Measurements from ENCODE around the gene IRF5.
A peak's percentile ranks its signal among the peaks of the same experiment; 100 is the strongest.
"Not testable (repeated sequence)": the region's sequence is repeated elsewhere in the genome, so short reads cannot be mapped to it uniquely, and the experiment has no call there.

IRF5 gene

GRCh38 chr7:128939075-128939860 lies 1.5 kb downstream of the IRF5 start:
- H3K36me3 ChIP-seq: no peaks in the 10 kb centered on the region
- peak overlapping the region; percentile 42 for H3K4me3 ChIP-seq
- H3K4me2 ChIP-seq: peak overlapping the region; percentile 99
- H3K27me3 ChIP-seq: peaks cover 58% of the 10 kb centered on the region
- no peak for TF ChIP-seq Cebpa-rat (IDR thresholded peaks at IDR 0.05)
- H3K9ac ChIP-seq: no peak overlapping the region
- H3K27ac ChIP-seq: no peak overlapping the region; the same call in 1 of the 2 replicates
- H3K9me3 ChIP-seq: no peaks in the 10 kb centered on the region
- peaks cover 67% of the 10 kb centered on the region for H3K4me1 ChIP-seq
- H4K20me1 ChIP-seq: no peaks in the 10 kb centered on the region

- H3K9me3 ChIP-seq: no peaks in the 10 kb centered on the region
- H3K4me1 ChIP-seq: peaks cover 67% of the 10 kb centered on the region
- no peak for TF ChIP-seq Cebpa-rat (IDR thresholded peaks at IDR 0.05)
- peaks cover 54% of the 10 kb centered on the region for H3K27me3 ChIP-seq
- H3K4me2 ChIP-seq: peak overlapping the region; percentile 99
- H3K4me3 ChIP-seq: peak overlapping the region; percentile 55
- peak overlapping the region; percentile 77; the same call in 1 of the 2 replicates for H3K27ac ChIP-seq
- H3K36me3 ChIP-seq: no peaks in the 10 kb centered on the region
- 0 out of 2 replicates have a peak overlapping the region, but pooled peaks have one; percentile 57 for H3K9ac ChIP-seq
- H4K20me1 ChIP-seq: no peaks in the 10 kb centered on the region
These were observed 2.2 kb downstream of the IRF5 start for GRCh38 chr7:128939861-128940410.

- no peak for TF ChIP-seq Cebpa-rat (IDR thresholded peaks at IDR 0.05)
- peaks cover 46% of the 10 kb centered on the region for H3K27me3 ChIP-seq
- no peaks in the 10 kb centered on the region for H3K36me3 ChIP-seq
- peak overlapping the region; percentile 77 for H3K27ac ChIP-seq
- no peaks in the 10 kb centered on the region for H3K9me3 ChIP-seq
- H3K4me2 ChIP-seq: peak overlapping the region; percentile 99
- H4K20me1 ChIP-seq: no peaks in the 10 kb centered on the region
- peak overlapping the region; percentile 57; the same call in 1 of the 2 replicates for H3K9ac ChIP-seq
- H3K4me3 ChIP-seq: peak overlapping the region; percentile 55
- H3K4me1 ChIP-seq: peaks cover 67% of the 10 kb centered on the region
These were observed 3.0 kb downstream of the IRF5 start for GRCh38 chr7:128940494-128941322.

- Histone ChIP-seq H3K4me3 (peak overlapping the region; percentile 55), H3K9me3 (no peaks in the 10 kb centered on the region), H3K27me3 (peaks cover 39% of the 10 kb centered on the region), H4K20me1 (no peaks in the 10 kb centered on the region), H3K36me3 (no peaks in the 10 kb centered on the region), H3K9ac (no peak overlapping the region), H3K4me2 (peak overlapping the region; percentile 99), H3K4me1 (peaks cover 67% of the 10 kb centered on the region), H3K27ac (peak overlapping the region; percentile 77)
- TF ChIP-seq Cebpa-rat (IDR thresholded peaks at IDR 0.05): no peak
These were observed 3.7 kb downstream of the IRF5 start for GRCh38 chr7:128941323-128941890.

- H3K27me3 ChIP-seq: peaks cover 33% of the 10 kb centered on the region
- H3K4me1 ChIP-seq: peaks cover 67% of the 10 kb centered on the region
- H3K36me3 ChIP-seq: no peaks in the 10 kb centered on the region
- H4K20me1 ChIP-seq: no peaks in the 10 kb centered on the region
- H3K27ac ChIP-seq: peak overlapping the region; percentile 77; the same call in 1 of the 2 replicates
- no peaks in the 10 kb centered on the region for H3K9me3 ChIP-seq
- no peak overlapping the region for H3K9ac ChIP-seq
- peak overlapping the region; percentile 99 for H3K4me2 ChIP-seq
- no peak for TF ChIP-seq Cebpa-rat (IDR thresholded peaks at IDR 0.05)
- H3K4me3 ChIP-seq: no peak overlapping the region
These were observed 4.3 kb downstream of the IRF5 start for GRCh38 chr7:128941946-128942526.

- H4K20me1 ChIP-seq, H3K4me2 ChIP-seq, H3K36me3 ChIP-seq, H3K27ac ChIP-seq, H3K9ac ChIP-seq, H3K9me3 ChIP-seq, H3K4me3 ChIP-seq: not testable (repeated sequence)
- Histone ChIP-seq H3K4me1 (peaks cover 67% of the 10 kb centered on the region), H3K27me3 (peaks cover 21% of the 10 kb centered on the region)
These were observed 5.5 kb downstream of the IRF5 start for GRCh38 chr7:128943251-128943650.

- H3K4me2 ChIP-seq: no peak overlapping the region
- no peak for TF ChIP-seq Cebpa-rat (IDR thresholded peaks at IDR 0.05)
- peaks cover 7% of the 10 kb centered on the region; the same call in 1 of the 2 replicates for H3K27me3 ChIP-seq
- peaks cover 67% of the 10 kb centered on the region for H3K4me1 ChIP-seq
- H3K9ac ChIP-seq: no peak overlapping the region
- no peak overlapping the region for H3K27ac ChIP-seq
- no peaks in the 10 kb centered on the region for H3K9me3 ChIP-seq
- H4K20me1 ChIP-seq: peaks cover 17% of the 10 kb centered on the region; the same call in 1 of the 2 replicates
- H3K36me3 ChIP-seq: no peaks in the 10 kb centered on the region
- no peak overlapping the region for H3K4me3 ChIP-seq
These were observed 6.9 kb downstream of the IRF5 start for GRCh38 chr7:128944487-128945236.

- peaks cover 17% of the 10 kb centered on the region; the same call in 1 of the 2 replicates for H4K20me1 ChIP-seq
- no peak overlapping the region for H3K27ac ChIP-seq
- TF ChIP-seq Cebpa-rat (IDR thresholded peaks at IDR 0.05): no peak
- H3K4me2 ChIP-seq: 0 out of 2 replicates have a peak overlapping the region, but pooled peaks have one; percentile 3
- peaks cover 5% of the 10 kb centered on the region for H3K36me3 ChIP-seq
- H3K9me3 ChIP-seq: no peaks in the 10 kb centered on the region
- H3K4me1 ChIP-seq: peaks cover 57% of the 10 kb centered on the region
- no peaks in the 10 kb centered on the region for H3K27me3 ChIP-seq
- H3K4me3 ChIP-seq: no peak overlapping the region
- H3K9ac ChIP-seq: no peak overlapping the region
These were observed 8.1 kb downstream of the IRF5 start for GRCh38 chr7:128945668-128946366.
